GM19351 (cell line): Measurements from ENCODE around the gene CST2.
"Not testable (repeated sequence)": the region's sequence is repeated elsewhere in the genome, so short reads cannot be mapped to it uniquely, and the experiment has no call there.

Experiments
- ATAC-seq: cut with Tn5 transposase; IDR thresholded peaks from one replicate; pipeline ENCODE4 v1.9.1; 2021; ENCODE audit warnings: mild to moderate bottlenecking, moderate library complexity; ENCODE audit not compliant: unreplicated experiment

CST2 gene

DNA sequence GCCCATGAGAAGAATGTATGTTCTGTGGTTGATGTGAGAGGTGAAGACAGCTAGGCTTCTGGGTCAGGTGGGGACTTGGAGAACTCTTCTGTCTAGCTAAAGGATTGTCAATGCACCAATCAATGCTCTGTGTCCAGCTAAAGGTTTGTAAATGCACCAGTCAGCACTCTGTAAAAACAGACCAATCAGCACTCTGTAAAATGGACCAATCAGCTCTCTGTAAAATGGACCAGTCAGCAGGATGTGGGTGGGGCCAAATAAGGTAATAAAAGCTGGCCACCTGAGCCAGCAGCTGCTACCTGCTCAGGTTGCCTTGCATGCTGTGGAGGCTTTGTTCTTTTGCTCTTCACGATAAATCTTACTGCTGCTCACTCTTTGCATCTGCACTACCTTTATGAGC, 15.0 kb downstream of the CST2 start:
- not testable (repeated sequence) for ATAC-seq

GRCh38 chr20:23810349-23810748, 16.2 kb downstream of the CST2 start:
- not testable (repeated sequence) for ATAC-seq

DNA sequence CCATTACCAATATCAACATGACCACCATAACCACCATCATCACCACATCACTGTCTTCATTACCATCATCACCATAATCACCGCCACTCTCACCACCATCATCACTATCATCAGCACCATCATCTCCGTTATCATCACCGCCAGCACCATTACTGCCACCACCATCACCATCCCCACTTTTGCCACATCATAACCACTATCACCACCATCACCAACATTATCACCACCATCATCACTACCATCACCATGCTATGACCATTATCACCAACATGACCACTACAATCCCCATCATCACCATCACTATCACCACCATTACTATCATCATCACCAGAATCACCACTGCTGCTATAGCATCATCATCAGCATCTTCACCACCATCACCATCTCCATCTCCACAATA, 25.7 kb downstream of the CST2 start:
- ATAC-seq, result no peak

DNA sequence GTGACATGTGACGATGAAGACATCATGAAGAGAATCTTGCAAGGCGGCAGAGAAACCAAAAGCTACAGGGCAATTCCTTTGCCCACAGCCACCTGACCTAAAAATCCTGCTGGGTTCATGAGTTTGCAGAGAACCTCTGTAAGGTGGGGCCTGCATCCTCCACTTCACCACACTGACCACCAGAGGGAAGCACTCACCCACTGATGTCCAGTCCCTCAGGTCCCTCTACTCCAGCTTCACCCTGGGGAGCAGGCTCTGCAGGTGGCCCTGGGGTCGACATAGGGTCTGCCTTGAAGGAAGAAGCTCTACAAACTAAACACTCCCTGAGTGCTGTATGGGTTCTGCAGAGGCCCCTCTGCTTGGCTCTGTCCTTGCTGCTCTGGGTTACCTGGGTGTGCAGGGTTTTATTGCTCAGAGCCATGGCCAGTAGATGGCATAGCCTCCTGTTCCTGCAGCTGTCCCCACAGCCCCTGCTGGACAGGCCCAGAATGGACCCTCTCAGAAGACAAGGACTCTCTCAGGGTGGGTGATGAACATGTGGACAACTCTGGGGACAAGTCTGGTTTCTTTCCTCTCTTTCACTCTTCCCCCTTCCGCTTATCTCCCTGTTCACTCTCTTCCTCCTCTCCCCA, 27.2 kb downstream of the CST2 start:
- ATAC-seq, result peak; percentile 98

GRCh38 chr20:23795526-23795925, 31.0 kb downstream of the CST2 start:
- ATAC-seq, result no peak

GRCh38 chr20:23794841-23795240, 31.7 kb downstream of the CST2 start:
- ATAC-seq, result no peak

- no peak for ATAC-seq
These were observed 32.5 kb downstream of the CST2 start for GRCh38 chr20:23794065-23794464.

GRCh38 chr20:23783447-23783846, 43.1 kb downstream of the CST2 start:
- no peak for ATAC-seq

DNA sequence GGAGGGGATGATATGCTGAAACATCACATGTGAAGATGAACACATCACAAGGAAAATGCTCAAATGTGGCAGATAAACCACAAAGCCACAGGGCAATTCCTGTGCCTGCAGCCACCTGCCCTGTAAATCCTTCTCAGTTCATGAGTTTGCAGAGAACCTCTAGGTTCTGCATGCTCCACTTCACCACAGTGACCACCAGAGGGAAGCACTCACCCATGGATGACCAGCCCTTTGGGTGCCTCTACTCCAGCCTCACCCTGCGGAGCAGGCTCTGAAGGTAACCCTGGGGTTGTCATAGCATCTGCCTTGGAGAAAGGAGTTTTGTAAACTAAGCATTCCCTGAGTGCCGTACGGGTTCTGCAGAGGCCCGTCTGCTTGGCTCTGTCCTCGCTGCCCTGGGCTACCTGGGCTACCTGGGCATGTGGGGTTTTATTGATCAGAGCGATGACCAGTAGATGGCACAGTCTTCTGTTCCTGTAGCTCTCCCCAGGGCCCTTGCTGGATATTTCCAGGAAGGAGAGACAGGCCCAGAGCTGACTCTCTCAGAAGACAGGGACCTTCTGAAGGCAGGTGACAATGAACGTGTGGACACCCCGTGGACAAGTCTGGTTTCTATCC, 44.1 kb downstream of the CST2 start:
- ATAC-seq, result no peak

DNA sequence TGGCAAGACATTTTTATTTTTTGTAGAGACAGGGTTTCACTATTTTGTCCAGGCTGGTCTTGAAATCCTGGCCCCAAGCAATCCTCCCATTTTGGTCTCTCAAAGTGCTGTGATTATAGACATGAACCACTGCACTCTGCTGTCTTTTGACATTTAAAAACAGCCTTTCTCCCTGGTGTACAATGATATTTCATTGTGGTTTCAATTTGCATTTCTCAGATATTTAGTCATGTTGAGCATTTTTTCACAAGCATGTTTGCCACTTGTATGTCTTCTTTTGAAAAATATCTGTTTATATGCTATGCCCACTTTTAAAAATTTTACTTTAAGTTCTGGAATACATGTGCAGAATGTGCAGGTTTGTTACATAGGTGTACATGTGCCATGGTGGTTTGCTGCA, 47.9 kb downstream of the CST2 start:
- ATAC-seq, result not testable (repeated sequence)

- ATAC-seq, result not testable (repeated sequence)
These were observed 49.1 kb downstream of the CST2 start for GRCh38 chr20:23777380-23777779.

DNA sequence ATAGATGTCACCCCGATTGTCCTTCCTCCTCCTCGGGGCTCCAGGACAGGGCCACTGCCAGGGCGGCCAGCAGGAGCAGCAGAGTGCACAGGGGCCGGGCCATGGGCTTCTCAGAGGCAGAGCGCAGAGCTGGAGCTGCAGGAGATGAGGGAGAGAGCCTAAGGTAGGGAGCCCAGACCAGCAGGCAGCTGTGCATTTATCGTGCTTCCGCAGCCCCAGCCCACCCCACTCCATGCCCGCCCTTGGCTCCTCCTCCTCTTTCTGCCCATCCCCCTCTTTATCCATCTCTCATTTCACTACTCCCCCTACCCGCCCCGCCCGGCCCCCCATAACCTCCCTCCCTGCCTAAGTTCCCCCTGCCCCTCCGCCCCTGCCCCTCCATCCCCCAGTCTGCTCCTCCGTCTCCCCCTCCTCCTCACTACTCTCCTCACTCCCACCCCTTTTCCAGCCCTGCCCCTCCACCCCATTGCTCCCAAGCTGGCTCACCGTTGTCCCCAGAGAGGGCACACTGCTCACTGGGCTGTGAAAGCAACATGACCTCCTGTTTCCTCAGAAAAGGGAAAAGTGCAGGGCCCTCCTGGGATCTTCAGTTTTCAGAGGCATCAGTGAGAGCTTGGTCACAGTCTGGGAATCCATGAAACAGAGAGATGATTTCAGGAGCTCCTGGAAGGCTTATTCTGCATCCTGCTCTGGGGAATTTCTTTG, 50.3 kb downstream of the CST2 start:
- ATAC-seq, result no peak

GRCh38 chr20:23774081-23774480, 52.4 kb downstream of the CST2 start:
- ATAC-seq, result no peak
